Endothelial cell of umbilical vein (primary cell): ENCODE results near the gene ASXL2. TPM values are rescaled to one million over a fixed set of nuclear protein-coding genes. Genes with fewer than 3 reads are reported as not detected.

Experiments
- BruUV-seq: library from RNA; stranded (reverse); fragments of 400-500 nt; replicated peaks from 2 replicates; lab custom pipeline; 2021; lab: Mats Ljungman, UMichigan
- CTCF ChIA-PET: fragments of 300-600, 350-600 bp; sonication (Branson Sonifier 250); formaldehyde crosslinking; loops from one replicate; lab custom pipeline; 2021; ENCODE audit warnings: antibody characterized with exemption, inconsistent platforms; lab: Charles Lee
- POLR2A ChIA-PET: fragments of 300-600, 350-600 bp; sonication (Branson Sonifier 250); formaldehyde crosslinking; loops from one replicate; lab custom pipeline; 2021; ENCODE audit warnings: antibody characterized with exemption, inconsistent platforms; lab: Charles Lee
- DNase-seq: peaks from one replicate; pipeline ENCODE4 v3.0.0-alpha.2; 2011; ENCODE audit warnings: low read depth, low spot score
- FAIRE-seq: peaks from 2 replicates; lab custom pipeline; 2011; peaks lifted over from hg19 to GRCh38; lab: Jason Lieb, UNC
- H2AFZ ChIP-seq: 2 replicates; pipeline ENCODE4 v1.6.0; 2012; ENCODE audit warnings: low read depth, low read length, control low read depth, inconsistent platforms
- H3K27ac ChIP-seq: 2 replicates; pipeline ENCODE4 v1.5.1; 2011; ENCODE audit warnings: low read depth, mild to moderate bottlenecking, control low read depth, low read length, moderate library complexity; ENCODE audit not compliant: insufficient read depth
- H3K27me3 ChIP-seq, 2 experiments: 2 replicates each; pipeline versions ENCODE4 v1.6.0 to v1.6.1; 2011; ENCODE audit warnings: low read length in 2 of 2, mixed read lengths in 1 of 2; ENCODE audit not compliant: control insufficient read depth in 2 of 2, insufficient read depth in 2 of 2
- H3K36me3 ChIP-seq, 2 experiments: 2 replicates in 1 of 2; 3 replicates in 1 of 2; pipeline ENCODE4 v1.5.1; 2011; ENCODE audit warnings: low read length in 2 of 2, mild to moderate bottlenecking in 1 of 2, moderate library complexity in 1 of 2; ENCODE audit not compliant: control insufficient read depth in 2 of 2, insufficient read depth in 2 of 2; ENCODE audit errors: extremely low read depth in 1 of 2
- H3K4me1 ChIP-seq: 3 replicates; pipeline ENCODE4 v1.5.1; 2011; ENCODE audit warnings: mild to moderate bottlenecking, low read length; ENCODE audit not compliant: control insufficient read depth, insufficient read depth; ENCODE audit errors: extremely low read depth
- H3K4me2 ChIP-seq: 2 replicates; pipeline ENCODE4 v1.6.1; 2011; ENCODE audit warnings: low read length, control low read depth, mixed read lengths; ENCODE audit not compliant: insufficient read depth
- H3K4me3 ChIP-seq, 3 experiments: fragments of 200-600 bp in 1 of 3; sonication (generic), shearing (Covaris generic) in 1 of 3; replicated peaks in 1 of 3; 2 replicates each; pipeline ENCODE4 v1.5.1; 2011 to 2016; ENCODE audit warnings: control low read depth in 3 of 3, low read length in 3 of 3, mild to moderate bottlenecking in 2 of 3, inconsistent platforms in 1 of 3, low read depth in 1 of 3, moderate library complexity in 1 of 3; ENCODE audit not compliant: insufficient read depth in 1 of 3
- H3K79me2 ChIP-seq: 2 replicates; pipeline ENCODE4 v1.6.0; 2012; ENCODE audit warnings: low read length, inconsistent platforms; ENCODE audit not compliant: control insufficient read depth, insufficient read depth
- H3K9ac ChIP-seq: replicated peaks from 2 replicates; pipeline ENCODE3; 2011; ENCODE audit warnings: low read length, control low read depth; ENCODE audit not compliant: insufficient read depth; ENCODE audit errors: extremely low read depth
- H3K9me1 ChIP-seq: replicated peaks from 3 replicates; pipeline ENCODE4 v1.6.0; 2011; ENCODE audit warnings: mild to moderate bottlenecking, low read length; ENCODE audit not compliant: control insufficient read depth, insufficient read depth; ENCODE audit errors: extremely low read depth
- H3K9me3 ChIP-seq: replicated peaks from 2 replicates; pipeline ENCODE4 v1.5.1; 2012; ENCODE audit warnings: low read length, inconsistent platforms; ENCODE audit not compliant: control insufficient read depth, insufficient read depth
- H4K20me1 ChIP-seq: replicated peaks from 2 replicates; pipeline ENCODE3; 2011; ENCODE audit warnings: mild to moderate bottlenecking, low read length; ENCODE audit not compliant: control insufficient read depth, insufficient read depth; ENCODE audit errors: extremely low read depth
- EZH2 ChIP-seq: IDR thresholded peaks from 2 replicates; pipeline ENCODE4 v1.6.1; 2012; ENCODE audit warnings: borderline replicate concordance, low read depth, mild to moderate bottlenecking, moderate library complexity, low read length, inconsistent platforms; ENCODE audit not compliant: severe bottlenecking
- FOS ChIP-seq: IDR thresholded peaks from 2 replicates; pipeline ENCODE4 v1.6.1; 2011; ENCODE audit warnings: mild to moderate bottlenecking, low read length, moderate library complexity, borderline replicate concordance; ENCODE audit not compliant: insufficient read depth
- GATA2 ChIP-seq: IDR thresholded peaks from 2 replicates; pipeline ENCODE4 v1.7.0; 2011; ENCODE audit warnings: low read depth, mild to moderate bottlenecking, moderate library complexity, mixed read lengths, low read length; ENCODE audit not compliant: insufficient read length, insufficient read depth
- JUN ChIP-seq: IDR thresholded peaks from 2 replicates; pipeline ENCODE4 v1.6.1; 2011; ENCODE audit warnings: borderline replicate concordance, low read depth; ENCODE audit not compliant: insufficient read length, insufficient read depth
- MAX ChIP-seq: IDR thresholded peaks from 2 replicates; pipeline ENCODE4 v1.6.1; 2011; ENCODE audit not compliant: insufficient read depth, insufficient read length
- MYC ChIP-seq: IDR thresholded peaks from one replicate; pipeline ENCODE4 v1.6.1; 2011; ENCODE audit warnings: mild to moderate bottlenecking, low read depth, low read length
- POLR2A ChIP-seq: IDR thresholded peaks from 2 replicates; pipeline ENCODE4 v1.6.1; 2012; ENCODE audit warnings: low read depth, mild to moderate bottlenecking, control low read depth, low read length
- POLR2AphosphoS5 ChIP-seq: IDR thresholded peaks from 2 replicates; pipeline ENCODE4 v1.6.1; 2012; ENCODE audit warnings: low read depth, mild to moderate bottlenecking, control low read depth, low read length, moderate library complexity; ENCODE audit not compliant: insufficient read depth
- dilution Hi-C: fragments of 300-500 bp; cut with MboI; formaldehyde crosslinking; loops from one replicate; pipeline ENCODE4 v1.15.0; 2019; ENCODE audit warnings: low sequenced_read_pairs; ENCODE audit not compliant: extremely low pct_ligation_motif_present
- intact Hi-C: fragments of 100-400 bp; cut with micrococcal nuclease; formaldehyde crosslinking; loops from one replicate; pipeline ENCODE4 v1.10.0; 2022
- polyA plus RNA-seq, 4 experiments: library from polyadenylated mRNA; depleted of rRNA in 3 of 4; stranded (reverse) in 3 of 4; unstranded in 1 of 4; fragments of >200 nt; gene quantifications; 2 replicates each; pipeline versions ENCODE4 v1.2.1 to v1.2.3, GENCODE V29; 2011 to 2012; ENCODE audit warnings: missing spikeins in 1 of 4
- total RNA-seq: library from RNA; stranded (reverse); gene quantifications from 2 replicates; pipeline ENCODE4 v1.2.3, GENCODE V29; 2021
- TF ChIP-seq, protein P1 (sequence below), 2 donors: IDR thresholded peaks; 1 replicate in 1 of 2; 2 replicates in 1 of 2; pipeline ENCODE4 v1.5.1; 2011; ENCODE audit warnings: low read length in 2 of 2, mild to moderate bottlenecking in 2 of 2, moderate library complexity in 2 of 2, control low read depth in 1 of 2, inconsistent platforms in 1 of 2, low read depth in 1 of 2; ENCODE audit not compliant: insufficient read depth in 1 of 2; ENCODE audit errors: extremely low read depth in 1 of 2

ASXL2 gene
- total and polyA plus RNA-seq, 2 donors (not counting 3 experiments of a cell fraction or from before 2014, with no cell fraction given) = 6.1 to 33.8 TPM

GRCh38 chr2:25726522-25726921 is 151.8 kb downstream of the ASXL2 start:
- Histone ChIP-seq H3K79me2 (no peaks in the 10 kb centered on the region), H3K9me3 (no peaks in the 10 kb centered on the region), H3K27me3 (peaks cover 6 to 9% of the 10 kb centered on the region in 2 experiments), H3K4me3 (no peak overlapping the region), H3K27ac (no peak overlapping the region), H3K36me3 (no peaks in the 10 kb centered on the region), H2AFZ (no peak overlapping the region), H3K9me1 (no peaks in the 10 kb centered on the region), H3K4me1 (no peaks in the 10 kb centered on the region), H4K20me1 (no peaks in the 10 kb centered on the region), H3K9ac (no peak overlapping the region), H3K4me2 (no peak overlapping the region)
- intact Hi-C loops = no loop called here
- ChIA-PET POLR2A (no interaction called here), CTCF (interaction anchor here (1.2 kb wide), 1 partner anchor 27 kb away, joined by 3 read pairs; no protein-coding TSS in a partner anchor)
- dilution Hi-C loops = no loop called here
- FAIRE-seq = no peak
- no TSS peak for BruUV-seq
- TF ChIP-seq FOS (no peak), POLR2AphosphoS5 (no peak), MYC (no peak), EZH2 (no peak), POLR2A (no peak), GATA2 (no peak), MAX (no peak), JUN (no peak)
- TF ChIP-seq, protein P1, sequence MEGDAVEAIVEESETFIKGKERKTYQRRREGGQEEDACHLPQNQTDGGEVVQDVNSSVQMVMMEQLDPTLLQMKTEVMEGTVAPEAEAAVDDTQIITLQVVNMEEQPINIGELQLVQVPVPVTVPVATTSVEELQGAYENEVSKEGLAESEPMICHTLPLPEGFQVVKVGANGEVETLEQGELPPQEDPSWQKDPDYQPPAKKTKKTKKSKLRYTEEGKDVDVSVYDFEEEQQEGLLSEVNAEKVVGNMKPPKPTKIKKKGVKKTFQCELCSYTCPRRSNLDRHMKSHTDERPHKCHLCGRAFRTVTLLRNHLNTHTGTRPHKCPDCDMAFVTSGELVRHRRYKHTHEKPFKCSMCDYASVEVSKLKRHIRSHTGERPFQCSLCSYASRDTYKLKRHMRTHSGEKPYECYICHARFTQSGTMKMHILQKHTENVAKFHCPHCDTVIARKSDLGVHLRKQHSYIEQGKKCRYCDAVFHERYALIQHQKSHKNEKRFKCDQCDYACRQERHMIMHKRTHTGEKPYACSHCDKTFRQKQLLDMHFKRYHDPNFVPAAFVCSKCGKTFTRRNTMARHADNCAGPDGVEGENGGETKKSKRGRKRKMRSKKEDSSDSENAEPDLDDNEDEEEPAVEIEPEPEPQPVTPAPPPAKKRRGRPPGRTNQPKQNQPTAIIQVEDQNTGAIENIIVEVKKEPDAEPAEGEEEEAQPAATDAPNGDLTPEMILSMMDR (IDR thresholded peaks at IDR 0.05; ENCODE audit: extremely low read depth in 1 of 2, insufficient read depth in 1 of 2, low read depth in 1 of 2, low read length in 2 of 2) = no peak
- no peak for DNase-seq
